Renal cortical epithelial cell (primary cell): ENCODE results near the gene SERPINI2. TPM values are rescaled to one million over a fixed set of nuclear protein-coding genes. Genes with fewer than 3 reads are reported as not detected.

Experiments used
- DNase-seq: peaks from one replicate; pipeline ENCODE4 v3.0.0-alpha.2; 2011; ENCODE audit warnings: low read depth
- total RNA-seq: library from RNA; depleted of rRNA; stranded (reverse); fragments of >200 nt; gene quantifications from 2 replicates; pipeline ENCODE4 v1.2.3, GENCODE V29; 2014

Gene SERPINI2, protein sequence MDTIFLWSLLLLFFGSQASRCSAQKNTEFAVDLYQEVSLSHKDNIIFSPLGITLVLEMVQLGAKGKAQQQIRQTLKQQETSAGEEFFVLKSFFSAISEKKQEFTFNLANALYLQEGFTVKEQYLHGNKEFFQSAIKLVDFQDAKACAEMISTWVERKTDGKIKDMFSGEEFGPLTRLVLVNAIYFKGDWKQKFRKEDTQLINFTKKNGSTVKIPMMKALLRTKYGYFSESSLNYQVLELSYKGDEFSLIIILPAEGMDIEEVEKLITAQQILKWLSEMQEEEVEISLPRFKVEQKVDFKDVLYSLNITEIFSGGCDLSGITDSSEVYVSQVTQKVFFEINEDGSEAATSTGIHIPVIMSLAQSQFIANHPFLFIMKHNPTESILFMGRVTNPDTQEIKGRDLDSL
- total RNA-seq = not detected in 2 replicates

DNA sequence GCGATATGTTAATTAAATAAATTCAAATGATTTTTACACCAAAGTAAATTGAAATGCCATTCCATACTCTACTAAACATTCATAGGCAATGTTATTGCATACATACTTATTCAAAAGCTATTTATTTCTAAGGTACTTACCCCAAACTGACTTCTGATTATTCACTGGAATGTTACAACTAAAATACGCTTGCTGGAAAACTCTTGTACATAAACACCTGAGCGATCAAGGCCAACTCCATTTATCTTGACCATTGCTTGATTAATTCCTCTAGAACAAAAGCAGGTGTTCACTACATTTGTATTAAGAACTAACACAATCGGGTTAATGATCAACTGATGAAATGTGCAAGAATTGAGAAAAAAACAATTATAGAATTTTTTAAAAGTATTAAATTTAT is at the start of gene SERPINI2:
Gene SERPINI2, minus strand, starts transcription at position 180 of the 400 bp plus-strand sequence. CDS start 2,208 bp downstream, outside the sequence.
- no peak for DNase-seq

DNA sequence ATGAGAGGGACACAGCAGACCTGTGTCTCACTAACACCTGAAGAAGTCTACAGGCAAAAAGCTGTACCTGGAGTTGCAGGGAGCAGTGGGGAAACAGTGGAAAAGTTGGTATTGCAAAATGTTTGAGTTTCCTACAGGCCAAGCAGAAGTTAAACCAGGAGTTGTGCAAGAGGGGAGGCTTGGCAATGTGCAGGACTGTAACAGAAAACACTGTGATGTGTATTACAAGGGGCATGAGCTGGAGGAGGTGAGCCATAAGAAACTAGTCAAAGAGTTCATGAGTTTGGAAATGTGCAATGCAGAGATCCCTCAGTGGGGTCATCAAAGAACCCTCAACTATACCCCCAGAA is 47.1 kb upstream of the SERPINI2 start:
- DNase-seq = no peak

DNA sequence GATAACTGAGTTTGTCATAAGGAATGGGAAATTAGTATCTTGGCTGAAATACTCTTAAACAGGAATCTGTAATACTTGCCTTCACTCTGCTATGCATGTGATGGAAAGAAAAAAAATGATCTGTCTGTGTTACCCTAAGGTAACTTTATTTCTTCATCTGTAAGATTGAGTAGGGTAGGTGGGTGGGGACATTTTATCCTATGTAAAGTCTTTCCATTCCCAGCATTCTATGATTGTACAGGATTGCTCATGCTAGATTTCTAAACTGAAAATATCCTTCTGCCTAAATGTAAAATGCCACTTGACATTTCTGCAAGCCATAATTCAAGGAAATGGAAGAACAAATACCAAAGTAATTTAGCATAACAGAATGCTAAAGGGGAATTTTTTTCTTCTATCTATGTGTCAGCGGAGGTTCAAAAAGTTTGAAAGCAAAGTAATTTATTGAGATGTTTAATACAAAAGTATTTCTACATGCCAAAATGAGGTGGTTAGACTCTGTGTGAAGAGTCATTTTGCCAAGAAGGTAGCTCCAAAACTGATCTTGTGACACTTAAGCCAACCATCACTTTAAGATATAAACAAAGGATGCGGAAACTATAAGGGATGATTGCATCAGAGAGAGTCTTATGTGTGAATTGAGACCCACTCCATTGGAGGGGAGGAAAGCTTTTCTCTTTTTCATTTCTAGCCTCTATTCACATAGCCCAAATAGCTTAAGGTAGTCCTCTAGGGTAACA is 46.6 kb upstream of the SERPINI2 start:
- DNase-seq = no peak

DNA sequence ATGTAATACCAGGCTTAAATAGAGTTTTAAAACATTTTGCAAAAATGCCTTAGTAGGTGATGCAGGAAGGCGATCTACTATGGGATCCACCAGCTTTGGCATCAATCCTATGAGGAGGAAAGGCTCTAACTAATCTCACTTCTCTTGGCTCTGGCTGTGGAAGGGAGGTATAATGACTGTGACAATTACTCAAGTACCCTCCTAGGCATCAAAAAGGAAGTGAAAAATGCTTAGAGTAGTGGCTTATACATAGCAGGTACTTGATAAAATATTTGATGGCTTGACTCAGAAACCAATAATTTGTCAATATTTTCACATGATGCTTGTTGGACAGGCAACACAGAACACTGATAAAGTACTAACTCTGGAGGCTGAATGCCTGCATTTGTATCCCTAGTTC is 34.1 kb upstream of the SERPINI2 start:
- DNase-seq = no peak

DNA sequence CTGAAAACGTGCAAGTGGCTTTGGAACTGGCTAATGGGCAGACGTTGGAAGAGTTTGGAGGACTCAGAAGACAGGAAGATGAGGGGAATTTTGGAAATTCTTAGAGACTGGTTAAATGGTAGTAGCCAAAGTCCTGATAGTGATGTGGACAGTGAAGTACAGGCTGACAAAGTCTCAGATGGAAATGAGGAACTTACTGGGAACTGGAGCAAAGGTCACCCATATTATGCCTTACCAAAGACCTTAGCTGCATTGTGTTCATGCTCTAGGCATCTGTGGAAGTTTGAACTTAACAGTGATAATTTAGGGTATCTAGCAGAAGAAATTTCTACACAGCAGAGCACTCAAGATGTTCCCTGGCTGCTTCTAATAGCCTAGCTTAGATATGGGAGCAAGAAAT is 28.6 kb upstream of the SERPINI2 start:
- no peak for DNase-seq

DNA sequence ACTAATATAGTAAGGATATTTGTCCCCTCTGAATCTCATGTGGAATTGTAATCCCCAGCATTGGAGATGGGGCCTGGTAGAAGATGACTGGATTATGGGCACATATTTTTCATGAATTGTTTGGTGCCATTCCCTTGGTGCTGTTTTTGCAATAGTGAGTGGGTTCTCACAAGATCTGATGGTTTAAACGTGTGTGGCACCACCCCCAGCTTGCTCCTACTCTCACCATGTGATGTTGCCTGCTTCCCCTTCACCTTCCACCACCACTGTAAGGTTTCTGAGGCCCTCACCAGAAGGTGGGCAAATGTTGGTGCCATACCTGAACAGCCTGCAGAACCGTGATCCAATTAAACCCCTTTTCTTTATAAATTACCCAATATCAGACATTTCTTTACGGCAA is 28.1 kb upstream of the SERPINI2 start:
- DNase-seq = no peak

DNA sequence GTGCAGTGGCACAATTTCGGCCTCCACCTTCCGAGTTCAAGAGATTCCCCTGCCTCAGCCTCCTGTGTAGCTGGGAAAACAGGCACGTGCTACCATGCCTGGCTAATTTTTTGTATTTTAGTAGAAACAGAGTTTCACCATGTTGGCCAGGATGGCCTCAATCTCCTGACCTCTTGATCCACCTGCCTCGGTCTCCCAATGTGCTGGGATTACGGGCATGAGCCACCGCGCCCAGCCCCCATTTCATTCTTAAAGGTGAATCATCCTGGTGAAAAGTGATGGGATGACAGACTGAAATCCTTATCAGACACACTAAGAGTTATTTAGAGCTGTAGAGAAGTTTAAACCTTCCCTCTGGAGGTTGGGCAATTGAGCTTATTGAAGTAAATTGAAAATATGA is 24.1 kb upstream of the SERPINI2 start:
- DNase-seq = no peak

DNA sequence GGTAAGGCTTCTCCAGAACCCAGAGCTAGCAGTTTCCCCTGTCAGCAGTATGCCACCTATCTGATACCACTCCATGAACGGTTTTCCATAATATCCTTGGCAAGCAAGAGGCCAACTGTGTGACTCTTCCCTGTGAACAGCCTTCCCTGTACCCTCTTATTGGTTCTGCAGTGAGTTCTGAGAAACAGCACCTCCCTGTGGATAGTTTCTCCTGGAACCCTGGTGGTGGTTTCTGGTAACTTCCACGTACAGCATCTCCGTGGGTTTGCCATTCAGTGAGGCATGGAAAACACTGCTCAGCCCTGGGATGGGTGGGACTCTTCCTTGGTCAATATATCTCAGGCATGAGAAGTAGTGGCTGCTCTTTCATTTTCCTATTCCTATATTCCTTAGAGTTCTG is 19.4 kb upstream of the SERPINI2 start:
- DNase-seq = peak; percentile 1

DNA sequence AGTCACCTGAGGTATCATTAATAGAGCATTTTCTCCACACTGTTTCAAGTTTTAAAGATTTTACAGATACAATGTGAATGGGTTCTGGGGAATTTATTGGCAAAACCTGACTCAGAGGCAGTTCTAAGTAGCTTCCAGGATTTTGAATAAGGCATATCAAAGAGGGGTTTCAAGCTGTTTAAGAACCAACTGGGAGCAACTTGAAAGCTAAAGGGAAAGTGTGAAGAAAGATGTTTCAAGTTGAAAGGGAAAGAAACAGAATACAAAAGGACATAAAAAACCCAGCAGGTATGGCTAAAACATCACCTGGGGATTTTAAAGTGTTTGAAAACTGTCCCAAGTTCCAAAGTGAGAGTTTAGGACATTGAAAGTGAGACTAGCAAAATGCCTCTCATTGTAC is 17.8 kb upstream of the SERPINI2 start:
- no peak for DNase-seq

DNA sequence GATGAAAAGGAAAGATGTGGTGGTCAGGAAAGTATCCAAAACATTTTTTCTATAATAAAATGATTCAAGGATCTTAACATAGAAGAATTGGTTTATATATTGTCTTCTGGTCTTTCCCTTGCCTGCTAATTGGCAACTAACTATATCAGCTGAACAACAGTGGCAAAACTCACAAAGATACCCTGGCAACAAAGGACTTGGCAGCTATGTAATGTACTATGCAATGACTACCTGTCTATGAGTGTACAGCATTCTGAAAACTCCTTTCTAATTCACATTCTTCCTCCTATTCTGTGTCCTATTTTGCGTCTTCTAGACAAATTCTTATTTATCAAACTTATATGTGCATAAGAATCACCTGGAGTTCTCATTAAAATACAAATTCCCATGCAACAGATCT is 15.7 kb upstream of the SERPINI2 start:
- no peak for DNase-seq

DNA sequence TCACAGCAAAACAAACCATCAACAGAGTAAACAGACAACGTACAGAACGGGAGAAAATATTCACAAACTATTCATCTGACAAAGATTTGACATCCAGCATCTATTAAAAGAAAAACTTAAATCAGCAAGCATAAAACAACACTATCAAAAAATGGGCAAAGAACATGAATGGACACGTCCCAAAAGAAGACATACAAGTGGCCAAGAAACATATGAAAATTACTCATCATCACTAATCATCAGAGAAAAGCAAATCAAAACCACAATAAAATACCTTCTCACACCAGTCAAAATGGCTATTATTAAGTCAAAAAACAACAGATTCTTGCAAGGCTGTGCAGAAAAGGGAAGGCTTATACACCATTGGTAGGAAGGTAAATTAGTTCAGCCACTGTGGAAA is 13.7 kb upstream of the SERPINI2 start:
- DNase-seq = no peak

DNA sequence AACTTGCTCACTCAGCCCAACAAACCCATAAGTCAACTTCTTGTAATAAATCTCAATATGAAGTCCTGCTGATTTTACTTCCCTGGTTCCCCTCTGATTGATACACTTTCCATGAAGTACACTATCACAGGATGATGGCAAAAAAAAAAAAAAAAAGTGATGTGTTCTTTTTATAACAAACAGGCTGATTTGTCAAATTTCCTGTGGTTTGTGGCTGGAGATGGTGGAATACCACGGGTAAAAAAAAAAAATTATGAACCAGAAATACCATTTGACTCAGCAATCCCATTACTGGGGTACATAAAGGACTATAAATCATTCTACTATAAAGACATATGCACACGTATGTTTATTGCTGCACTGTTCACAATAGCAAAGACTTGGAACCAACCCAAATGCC is 10.7 kb upstream of the SERPINI2 start:
- no peak for DNase-seq

DNA sequence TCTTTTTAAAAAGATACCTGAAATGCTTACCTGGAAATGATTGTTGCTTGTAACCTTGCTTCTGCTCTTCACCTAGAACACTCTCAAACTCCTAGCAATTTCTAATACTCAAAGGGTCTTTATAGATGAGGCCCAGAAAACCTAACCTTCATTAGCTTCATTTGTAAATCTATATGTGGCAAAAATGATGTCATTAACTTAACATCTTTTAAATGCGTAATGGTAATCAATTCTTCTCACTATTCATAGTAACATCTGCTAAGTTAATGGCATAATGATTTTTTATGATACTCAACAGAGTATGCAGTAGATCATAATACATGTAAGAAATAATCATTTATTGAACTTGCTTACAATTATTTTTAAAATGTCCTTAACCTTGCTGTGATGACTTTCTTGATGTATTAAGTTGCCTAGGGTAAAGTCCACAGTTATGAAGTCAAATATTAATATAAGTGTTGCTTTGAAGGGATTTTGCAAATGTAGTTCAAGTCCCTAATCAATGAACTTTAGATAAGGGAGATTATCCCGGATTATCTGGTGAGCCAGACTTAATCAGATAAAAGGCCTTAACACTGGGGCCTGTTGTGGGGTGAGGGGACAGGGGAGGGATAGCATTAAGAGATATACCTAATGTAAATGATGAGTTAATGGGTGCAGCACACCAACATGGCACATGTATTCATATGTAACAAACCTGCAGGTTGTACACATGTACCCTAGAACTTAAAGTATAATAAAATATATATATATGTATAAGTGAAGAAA is 10.1 kb upstream of the SERPINI2 start:
- no peak for DNase-seq

DNA sequence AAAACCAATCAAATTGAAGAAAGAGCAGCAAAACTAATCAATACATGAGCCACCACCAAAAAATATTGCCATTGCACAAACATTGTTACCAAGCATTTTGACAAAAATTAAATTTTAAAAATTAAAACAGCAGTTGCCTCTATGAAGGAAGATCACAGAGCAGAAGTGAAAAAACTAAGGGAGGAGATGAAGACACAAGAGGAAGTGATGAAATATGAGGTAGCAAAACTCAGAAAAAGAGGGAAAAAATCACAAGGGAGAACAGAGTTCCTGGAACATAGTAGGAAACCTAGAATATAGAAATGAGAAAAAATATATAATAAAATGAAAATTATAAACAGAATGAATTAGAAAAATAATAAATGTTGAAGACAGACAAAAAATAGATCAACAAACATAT is 7.3 kb upstream of the SERPINI2 start:
- DNase-seq = no peak

DNA sequence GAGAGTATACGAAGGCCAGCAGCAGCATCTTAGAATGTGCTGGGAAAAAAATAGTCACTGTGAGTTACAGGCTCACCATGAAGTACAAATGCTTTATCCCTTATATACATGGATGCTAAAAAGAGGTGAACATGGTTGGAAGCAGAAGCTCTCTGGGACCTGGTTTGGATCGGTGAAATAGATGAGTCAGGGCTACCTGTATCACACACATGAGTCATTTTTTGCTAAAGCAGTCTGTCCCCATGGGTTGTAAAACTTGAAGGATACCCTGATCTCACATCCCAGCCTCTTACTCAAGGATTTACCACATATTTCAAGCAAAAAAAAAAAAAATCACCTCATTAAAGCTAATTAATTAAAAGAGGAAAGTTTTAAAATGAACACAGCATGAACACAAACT is 6.9 kb upstream of the SERPINI2 start:
- no peak for DNase-seq

DNA sequence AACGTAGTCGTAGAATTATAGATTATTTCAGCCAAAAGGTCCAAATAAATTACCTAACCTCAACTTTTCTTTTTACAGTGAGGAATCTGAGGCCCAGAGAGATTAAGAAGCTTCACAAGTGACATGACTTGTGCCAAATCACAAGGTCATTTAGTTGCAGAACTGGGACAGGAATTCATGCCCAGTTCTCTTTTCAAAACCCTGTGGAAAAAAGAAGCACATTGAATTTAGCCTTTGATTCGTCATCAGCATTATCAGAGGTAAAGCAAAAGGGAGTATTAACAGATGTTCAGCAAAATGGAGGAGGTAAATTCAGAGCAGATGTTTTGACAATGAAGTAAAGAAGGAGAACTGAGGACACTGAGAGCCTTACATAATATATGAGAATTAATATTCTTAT is 4.5 kb downstream of the SERPINI2 start:
- DNase-seq = no peak

DNA sequence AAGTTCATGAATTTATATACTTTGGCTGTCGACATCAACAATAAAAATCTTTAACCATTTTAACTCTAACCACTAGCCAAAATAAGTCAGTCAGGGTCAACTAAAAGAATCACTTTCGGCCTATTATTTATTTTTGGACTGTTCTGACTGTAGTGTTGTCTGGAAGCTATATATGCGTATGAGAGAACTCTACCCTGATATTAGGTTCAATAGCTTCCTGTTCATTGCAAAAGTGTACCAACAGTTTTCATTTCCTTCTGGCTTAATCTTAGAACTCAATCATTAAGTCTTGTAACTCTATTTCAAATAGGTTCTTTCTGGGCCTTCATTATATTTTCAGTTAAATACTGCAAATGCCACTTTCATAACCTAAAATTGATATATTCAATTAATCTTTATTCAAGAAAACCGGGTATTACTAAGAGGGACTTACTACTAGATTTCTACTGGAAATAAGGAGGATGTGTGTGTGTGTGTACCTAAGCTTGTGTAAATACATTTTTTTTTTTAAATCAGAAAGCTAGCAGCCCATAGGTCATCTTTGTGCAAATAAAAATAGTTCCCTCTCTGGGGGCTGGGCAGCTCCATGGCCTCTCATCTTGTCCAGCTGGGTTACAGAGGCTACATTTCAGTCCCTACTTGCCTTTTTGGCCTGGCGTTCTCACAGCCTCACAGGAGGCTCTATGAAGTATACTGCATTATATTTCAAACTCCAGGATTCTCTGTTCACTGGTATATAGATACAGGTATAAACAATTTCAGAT is 5.8 kb downstream of the SERPINI2 start:
- no peak for DNase-seq

DNA sequence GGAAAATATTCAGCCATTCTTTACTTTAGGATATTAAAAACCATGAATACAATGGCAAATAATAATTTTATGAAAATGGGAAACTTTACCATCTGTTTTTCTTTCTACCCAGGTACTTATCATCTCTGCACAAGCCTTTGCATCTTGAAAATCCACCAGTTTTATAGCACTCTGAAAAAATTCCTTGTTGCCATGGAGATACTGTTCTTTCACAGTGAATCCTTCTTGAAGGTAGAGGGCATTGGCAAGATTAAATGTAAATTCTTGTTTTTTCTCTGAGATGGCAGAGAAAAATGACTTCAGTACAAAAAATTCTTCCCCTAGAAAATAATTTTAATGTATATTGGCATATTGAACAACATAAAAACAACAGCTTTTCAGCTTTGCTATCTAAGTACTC is 6.9 kb downstream of the SERPINI2 start:
- DNase-seq = no peak

DNA sequence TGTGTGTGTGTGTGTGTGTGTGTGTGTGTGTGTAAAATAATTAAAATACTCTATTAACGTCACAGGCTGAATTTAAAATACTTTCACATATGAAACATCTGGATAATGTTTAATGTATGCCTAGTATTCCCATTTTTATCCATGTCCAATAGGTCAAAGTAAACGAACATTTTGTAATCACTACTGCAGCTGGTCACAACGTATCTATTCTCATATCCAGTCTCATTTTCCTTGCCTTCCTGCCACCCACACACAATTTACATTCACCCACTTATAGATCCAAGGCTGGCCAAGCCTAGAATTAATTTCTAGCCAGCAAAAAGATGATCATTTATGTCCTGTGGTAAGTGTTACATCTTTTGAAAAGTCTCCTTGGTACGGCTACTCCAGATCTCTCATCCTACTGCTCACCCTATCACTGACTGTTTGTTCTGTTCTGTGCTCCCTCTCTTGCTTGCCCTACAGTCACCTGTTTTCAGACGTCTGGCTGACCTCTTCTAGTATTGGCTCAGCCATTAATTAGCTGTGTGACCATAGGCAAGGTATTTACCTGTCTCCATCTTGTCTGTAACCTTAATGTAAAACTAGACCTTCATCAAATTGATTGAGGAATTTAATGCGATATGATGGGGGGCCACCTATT is 17.6 kb downstream of the SERPINI2 start:
- no peak for DNase-seq

DNA sequence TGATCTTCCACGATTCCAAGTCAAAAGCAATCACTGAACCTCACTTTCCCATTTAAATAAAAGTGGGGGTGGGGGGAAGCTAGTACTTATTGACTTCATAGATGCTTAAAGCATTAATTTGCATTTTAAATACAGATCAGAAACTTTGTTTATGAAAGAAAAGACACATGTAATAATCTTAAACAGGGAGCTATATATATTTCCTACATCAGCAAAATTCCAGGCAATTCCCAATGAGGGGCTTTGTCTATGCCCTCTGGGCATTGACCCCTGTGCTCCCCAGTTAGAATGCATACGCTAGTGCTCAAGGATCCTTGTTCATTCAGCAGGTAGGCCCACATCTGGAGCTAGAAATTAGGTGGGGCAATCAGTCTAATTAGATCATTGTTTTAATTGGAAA is 20.0 kb downstream of the SERPINI2 start:
- no peak for DNase-seq

DNA sequence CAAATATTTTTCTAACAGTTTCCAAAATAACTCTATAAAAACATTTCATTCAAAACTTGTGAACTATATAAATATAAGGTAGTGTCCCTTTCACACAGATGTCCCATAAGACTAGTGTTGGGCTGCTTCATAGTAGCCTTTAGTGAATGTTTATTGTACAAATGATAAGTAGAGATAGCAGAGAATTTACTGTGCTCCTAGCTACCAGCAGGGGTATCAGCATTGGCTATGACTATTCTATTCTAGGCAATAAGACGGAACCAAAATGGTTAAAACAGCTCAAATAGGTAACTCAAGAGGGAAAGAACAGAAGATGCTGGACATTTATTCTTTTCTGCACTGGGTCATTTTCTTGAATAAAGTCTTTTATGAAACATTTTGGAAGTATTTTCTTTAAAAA is 22.6 kb downstream of the SERPINI2 start:
- no peak for DNase-seq
